IMR-90 (cell line): ENCODE results near the gene OR56A4.

ENCODE experiments used
- BHLHE40 ChIP-seq: fragments of 150-350 bp; IDR thresholded peaks from 2 replicates; pipeline ENCODE4 v1.6.1; 2016; ENCODE audit warnings: mild to moderate bottlenecking, low read depth, low read length
- CEBPB ChIP-seq: IDR thresholded peaks from 2 replicates; pipeline ENCODE4 v1.6.1; 2012; ENCODE audit warnings: low read depth, low read length, improper control_type of control experiment
- RAD21 ChIP-seq: IDR thresholded peaks from 2 replicates; pipeline ENCODE4 v1.6.1; 2012; ENCODE audit warnings: low read length, improper control_type of control experiment
- RCOR1 ChIP-seq: IDR thresholded peaks from 2 replicates; pipeline ENCODE4 v1.6.1; 2012; ENCODE audit warnings: mild to moderate bottlenecking, low read length, improper control_type of control experiment; ENCODE audit not compliant: insufficient replicate concordance
- TF ChIP-seq, protein P1 (sequence below): conservative IDR thresholded peaks from 2 replicates; pipeline ENCODE4 v1.5.1; 2012; ENCODE audit warnings: mild to moderate bottlenecking, low read depth, low read length, improper control_type of control experiment

DNA sequence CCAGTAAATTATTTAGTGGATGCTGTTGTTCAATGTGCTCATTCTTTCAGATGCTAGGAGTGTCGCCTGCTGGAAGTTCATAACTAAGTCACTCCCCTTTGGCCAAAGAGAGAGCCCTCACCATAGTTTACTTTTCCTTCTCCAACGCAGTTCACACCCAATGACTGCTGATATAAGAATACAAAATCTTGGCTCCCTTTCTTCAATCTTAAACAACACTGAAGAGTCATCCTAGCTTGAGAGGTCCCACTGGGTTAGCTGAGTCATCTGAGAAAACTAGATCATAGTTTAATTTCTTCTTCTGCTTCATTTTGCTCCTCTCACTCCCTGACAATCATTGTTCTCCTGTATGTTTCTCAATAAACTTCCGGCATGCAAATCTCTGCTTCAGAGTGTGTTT lies 14.6 kb downstream of the OR56A4 start:
- TF ChIP-seq RCOR1 = no peak
- TF ChIP-seq, protein P1, sequence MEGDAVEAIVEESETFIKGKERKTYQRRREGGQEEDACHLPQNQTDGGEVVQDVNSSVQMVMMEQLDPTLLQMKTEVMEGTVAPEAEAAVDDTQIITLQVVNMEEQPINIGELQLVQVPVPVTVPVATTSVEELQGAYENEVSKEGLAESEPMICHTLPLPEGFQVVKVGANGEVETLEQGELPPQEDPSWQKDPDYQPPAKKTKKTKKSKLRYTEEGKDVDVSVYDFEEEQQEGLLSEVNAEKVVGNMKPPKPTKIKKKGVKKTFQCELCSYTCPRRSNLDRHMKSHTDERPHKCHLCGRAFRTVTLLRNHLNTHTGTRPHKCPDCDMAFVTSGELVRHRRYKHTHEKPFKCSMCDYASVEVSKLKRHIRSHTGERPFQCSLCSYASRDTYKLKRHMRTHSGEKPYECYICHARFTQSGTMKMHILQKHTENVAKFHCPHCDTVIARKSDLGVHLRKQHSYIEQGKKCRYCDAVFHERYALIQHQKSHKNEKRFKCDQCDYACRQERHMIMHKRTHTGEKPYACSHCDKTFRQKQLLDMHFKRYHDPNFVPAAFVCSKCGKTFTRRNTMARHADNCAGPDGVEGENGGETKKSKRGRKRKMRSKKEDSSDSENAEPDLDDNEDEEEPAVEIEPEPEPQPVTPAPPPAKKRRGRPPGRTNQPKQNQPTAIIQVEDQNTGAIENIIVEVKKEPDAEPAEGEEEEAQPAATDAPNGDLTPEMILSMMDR = no peak
- TF ChIP-seq RAD21 = no peak
- TF ChIP-seq CEBPB = no peak
- TF ChIP-seq BHLHE40 = no peak
